Measurements from ENCODE around the gene KRT31. TPM values are rescaled to one million over a fixed set of nuclear protein-coding genes. Genes with fewer than 3 reads are reported as not detected.

Gene KRT31
- polyA plus RNA-seq, 1 of the 3 experiments (the other 2 are of a cell fraction) = 0.03 TPM

- DNase-seq = no peak
- H3K9me3 ChIP-seq = no peaks in the 10 kb centered on the region
- no peaks in the 10 kb centered on the region for H3F3A ChIP-seq (replicated peaks; ENCODE audit: insufficient read depth)
- H2AFZ ChIP-seq (ENCODE audit: low read depth) = no peak overlapping the region
- no peaks in the 10 kb centered on the region for H3K27me3 ChIP-seq (ENCODE audit: insufficient read depth)
- ChIA-PET POLR2A (no interaction called here), CTCF (no interaction called here)
- H3K27ac ChIP-seq (ENCODE audit: low read depth in 2 of 2, low read length in 1 of 2) = no peak overlapping the region
- H3K4me3 ChIP-seq (ENCODE audit: low read depth in 2 of 2, low read length in 1 of 2) = no peak overlapping the region
- peaks cover 0 to 25% of the 10 kb centered on the region in 2 experiments; a peak in 2 of 4 replicates for H3K4me1 ChIP-seq (ENCODE audit: control insufficient read depth in 1 of 2, insufficient read depth in 2 of 2, low read depth in 1 of 2, low read length in 1 of 2)
- no peaks in the 10 kb centered on the region for H3K79me2 ChIP-seq (ENCODE audit: insufficient read depth)
- no peaks in the 10 kb centered on the region for H4K20me1 ChIP-seq (ENCODE audit: insufficient read depth)
- no peaks in the 10 kb centered on the region for H3K9me2 ChIP-seq
- no peak for TF ChIP-seq ZBTB33 (IDR thresholded peaks at IDR 0.05; ENCODE audit: borderline replicate concordance, low read depth)
- no peak for TF ChIP-seq SMC3 (IDR thresholded peaks at IDR 0.05; ENCODE audit: low read depth, low read length)
- TF ChIP-seq MXI1 (IDR thresholded peaks at IDR 0.05; ENCODE audit: low read depth, low read length) = no peak
- TF ChIP-seq CTCF (IDR thresholded peaks at IDR 0.05) = no peak
- no peak for TF ChIP-seq NFIC (IDR thresholded peaks at IDR 0.05; ENCODE audit: borderline replicate concordance)
- TF ChIP-seq EZH2phosphoT487 (IDR thresholded peaks at IDR 0.05; ENCODE audit: borderline replicate concordance, low read depth) = no peak
- no peak for TF ChIP-seq CHD2 (IDR thresholded peaks at IDR 0.05; ENCODE audit: low read length, partially characterized antibody)
- TF ChIP-seq POLR2AphosphoS5 (IDR thresholded peaks at IDR 0.05; ENCODE audit: low read depth, low read length) = no peak
- TF ChIP-seq IRF3 (IDR thresholded peaks at IDR 0.05; ENCODE audit: low read depth, low read length) = no peak
- no peak for TF ChIP-seq MEF2A (IDR thresholded peaks at IDR 0.05; ENCODE audit: borderline replicate concordance, low read depth)
- TF ChIP-seq RFX5 (IDR thresholded peaks at IDR 0.05; ENCODE audit: low read length) = no peak
- no peak for TF ChIP-seq USF2 (IDR thresholded peaks at IDR 0.05; ENCODE audit: borderline replicate concordance, low read depth, low read length)
- TF ChIP-seq FOXM1 (IDR thresholded peaks at IDR 0.05; ENCODE audit: low read depth) = no peak
- TF ChIP-seq MAX (IDR thresholded peaks at IDR 0.05; ENCODE audit: low read depth) = no peak
- no peak for TF ChIP-seq PBX3 (IDR thresholded peaks at IDR 0.05)
- no peak for TF ChIP-seq TAF1 (IDR thresholded peaks at IDR 0.05; ENCODE audit: borderline replicate concordance, low read depth, low read length)
- TF ChIP-seq GABPA (IDR thresholded peaks at IDR 0.05; ENCODE audit: low read depth) = no peak
- H3K36me3 ChIP-seq (replicated peaks in 1 of 2; ENCODE audit: control insufficient read depth in 1 of 2, insufficient read depth in 2 of 2, low read length in 1 of 2) = no peaks in the 10 kb centered on the region
- WGBS (ENCODE audit: low lambda C conversion rate) = 75% methylated on average over 2 of the region's 2 CpGs
- H3K4me2 ChIP-seq = no peak overlapping the region
- no peak overlapping the region for H3K9ac ChIP-seq
Measured at GRCh38 chr17:41413982-41414381, 16.6 kb upstream of the KRT31 start.
